Endothelial cell of umbilical vein (primary cell): Measurements from ENCODE around the gene SUPT3H. TPM values are rescaled to one million over a fixed set of nuclear protein-coding genes. Genes with fewer than 3 reads are reported as not detected.

Experiments used
- BruUV-seq: library from RNA; stranded (reverse); fragments of 400-500 nt; replicated peaks from 2 replicates; lab custom pipeline; 2021; lab: Mats Ljungman, UMichigan
- CTCF ChIA-PET: fragments of 300-600, 350-600 bp; sonication (Branson Sonifier 250); formaldehyde crosslinking; loops from one replicate; lab custom pipeline; 2021; ENCODE audit warnings: antibody characterized with exemption, inconsistent platforms; lab: Charles Lee
- POLR2A ChIA-PET: fragments of 300-600, 350-600 bp; sonication (Branson Sonifier 250); formaldehyde crosslinking; loops from one replicate; lab custom pipeline; 2021; ENCODE audit warnings: antibody characterized with exemption, inconsistent platforms; lab: Charles Lee
- DNase-seq: peaks from one replicate; pipeline ENCODE4 v3.0.0-alpha.2; 2011; ENCODE audit warnings: low read depth, low spot score
- FAIRE-seq: peaks from 2 replicates; lab custom pipeline; 2011; peaks lifted over from hg19 to GRCh38; lab: Jason Lieb, UNC
- H2AFZ ChIP-seq: 2 replicates; pipeline ENCODE4 v1.6.0; 2012; ENCODE audit warnings: low read depth, low read length, control low read depth, inconsistent platforms
- H3K27ac ChIP-seq: 2 replicates; pipeline ENCODE4 v1.5.1; 2011; ENCODE audit warnings: low read depth, mild to moderate bottlenecking, control low read depth, low read length, moderate library complexity; ENCODE audit not compliant: insufficient read depth
- H3K27me3 ChIP-seq, 2 experiments: 2 replicates each; pipeline versions ENCODE4 v1.6.0 to v1.6.1; 2011; ENCODE audit warnings: low read length in 2 of 2, mixed read lengths in 1 of 2; ENCODE audit not compliant: control insufficient read depth in 2 of 2, insufficient read depth in 2 of 2
- H3K36me3 ChIP-seq, 2 experiments: 2 replicates in 1 of 2; 3 replicates in 1 of 2; pipeline ENCODE4 v1.5.1; 2011; ENCODE audit warnings: low read length in 2 of 2, mild to moderate bottlenecking in 1 of 2, moderate library complexity in 1 of 2; ENCODE audit not compliant: control insufficient read depth in 2 of 2, insufficient read depth in 2 of 2; ENCODE audit errors: extremely low read depth in 1 of 2
- H3K4me1 ChIP-seq: 3 replicates; pipeline ENCODE4 v1.5.1; 2011; ENCODE audit warnings: mild to moderate bottlenecking, low read length; ENCODE audit not compliant: control insufficient read depth, insufficient read depth; ENCODE audit errors: extremely low read depth
- H3K4me2 ChIP-seq: 2 replicates; pipeline ENCODE4 v1.6.1; 2011; ENCODE audit warnings: low read length, control low read depth, mixed read lengths; ENCODE audit not compliant: insufficient read depth
- H3K4me3 ChIP-seq, 3 experiments: fragments of 200-600 bp in 1 of 3; sonication (generic), shearing (Covaris generic) in 1 of 3; replicated peaks in 1 of 3; 2 replicates each; pipeline ENCODE4 v1.5.1; 2011 to 2016; ENCODE audit warnings: control low read depth in 3 of 3, low read length in 3 of 3, mild to moderate bottlenecking in 2 of 3, inconsistent platforms in 1 of 3, low read depth in 1 of 3, moderate library complexity in 1 of 3; ENCODE audit not compliant: insufficient read depth in 1 of 3
- H3K79me2 ChIP-seq: 2 replicates; pipeline ENCODE4 v1.6.0; 2012; ENCODE audit warnings: low read length, inconsistent platforms; ENCODE audit not compliant: control insufficient read depth, insufficient read depth
- H3K9ac ChIP-seq: replicated peaks from 2 replicates; pipeline ENCODE3; 2011; ENCODE audit warnings: low read length, control low read depth; ENCODE audit not compliant: insufficient read depth; ENCODE audit errors: extremely low read depth
- H3K9me1 ChIP-seq: replicated peaks from 3 replicates; pipeline ENCODE4 v1.6.0; 2011; ENCODE audit warnings: mild to moderate bottlenecking, low read length; ENCODE audit not compliant: control insufficient read depth, insufficient read depth; ENCODE audit errors: extremely low read depth
- H3K9me3 ChIP-seq: replicated peaks from 2 replicates; pipeline ENCODE4 v1.5.1; 2012; ENCODE audit warnings: low read length, inconsistent platforms; ENCODE audit not compliant: control insufficient read depth, insufficient read depth
- H4K20me1 ChIP-seq: replicated peaks from 2 replicates; pipeline ENCODE3; 2011; ENCODE audit warnings: mild to moderate bottlenecking, low read length; ENCODE audit not compliant: control insufficient read depth, insufficient read depth; ENCODE audit errors: extremely low read depth
- EZH2 ChIP-seq: IDR thresholded peaks from 2 replicates; pipeline ENCODE4 v1.6.1; 2012; ENCODE audit warnings: borderline replicate concordance, low read depth, mild to moderate bottlenecking, moderate library complexity, low read length, inconsistent platforms; ENCODE audit not compliant: severe bottlenecking
- FOS ChIP-seq: IDR thresholded peaks from 2 replicates; pipeline ENCODE4 v1.6.1; 2011; ENCODE audit warnings: mild to moderate bottlenecking, low read length, moderate library complexity, borderline replicate concordance; ENCODE audit not compliant: insufficient read depth
- GATA2 ChIP-seq: IDR thresholded peaks from 2 replicates; pipeline ENCODE4 v1.7.0; 2011; ENCODE audit warnings: low read depth, mild to moderate bottlenecking, moderate library complexity, mixed read lengths, low read length; ENCODE audit not compliant: insufficient read length, insufficient read depth
- JUN ChIP-seq: IDR thresholded peaks from 2 replicates; pipeline ENCODE4 v1.6.1; 2011; ENCODE audit warnings: borderline replicate concordance, low read depth; ENCODE audit not compliant: insufficient read length, insufficient read depth
- MYC ChIP-seq: IDR thresholded peaks from one replicate; pipeline ENCODE4 v1.6.1; 2011; ENCODE audit warnings: mild to moderate bottlenecking, low read depth, low read length
- POLR2A ChIP-seq: IDR thresholded peaks from 2 replicates; pipeline ENCODE4 v1.6.1; 2012; ENCODE audit warnings: low read depth, mild to moderate bottlenecking, control low read depth, low read length
- POLR2AphosphoS5 ChIP-seq: IDR thresholded peaks from 2 replicates; pipeline ENCODE4 v1.6.1; 2012; ENCODE audit warnings: low read depth, mild to moderate bottlenecking, control low read depth, low read length, moderate library complexity; ENCODE audit not compliant: insufficient read depth
- dilution Hi-C: fragments of 300-500 bp; cut with MboI; formaldehyde crosslinking; loops from one replicate; pipeline ENCODE4 v1.15.0; 2019; ENCODE audit warnings: low sequenced_read_pairs; ENCODE audit not compliant: extremely low pct_ligation_motif_present
- intact Hi-C: fragments of 100-400 bp; cut with micrococcal nuclease; formaldehyde crosslinking; loops from one replicate; pipeline ENCODE4 v1.10.0; 2022
- polyA plus RNA-seq, 4 experiments: library from polyadenylated mRNA; depleted of rRNA in 3 of 4; stranded (reverse) in 3 of 4; unstranded in 1 of 4; fragments of >200 nt; gene quantifications; 2 replicates each; pipeline versions ENCODE4 v1.2.1 to v1.2.3, GENCODE V29; 2011 to 2012; ENCODE audit warnings: missing spikeins in 1 of 4
- total RNA-seq: library from RNA; stranded (reverse); gene quantifications from 2 replicates; pipeline ENCODE4 v1.2.3, GENCODE V29; 2021
- TF ChIP-seq, protein P1 (sequence below), 2 donors: IDR thresholded peaks; 1 replicate in 1 of 2; 2 replicates in 1 of 2; pipeline ENCODE4 v1.5.1; 2011; ENCODE audit warnings: low read length in 2 of 2, mild to moderate bottlenecking in 2 of 2, moderate library complexity in 2 of 2, control low read depth in 1 of 2, inconsistent platforms in 1 of 2, low read depth in 1 of 2; ENCODE audit not compliant: insufficient read depth in 1 of 2; ENCODE audit errors: extremely low read depth in 1 of 2
- TF ChIP-seq, protein P2 (sequence below): IDR thresholded peaks from 2 replicates; pipeline ENCODE4 v1.6.1; 2011; ENCODE audit not compliant: insufficient read depth, insufficient read length

SUPT3H gene
- total and polyA plus RNA-seq, 2 donors (not counting 3 experiments of a cell fraction or from before 2014, with no cell fraction given), result 8.3 to 9.8 TPM

DNA sequence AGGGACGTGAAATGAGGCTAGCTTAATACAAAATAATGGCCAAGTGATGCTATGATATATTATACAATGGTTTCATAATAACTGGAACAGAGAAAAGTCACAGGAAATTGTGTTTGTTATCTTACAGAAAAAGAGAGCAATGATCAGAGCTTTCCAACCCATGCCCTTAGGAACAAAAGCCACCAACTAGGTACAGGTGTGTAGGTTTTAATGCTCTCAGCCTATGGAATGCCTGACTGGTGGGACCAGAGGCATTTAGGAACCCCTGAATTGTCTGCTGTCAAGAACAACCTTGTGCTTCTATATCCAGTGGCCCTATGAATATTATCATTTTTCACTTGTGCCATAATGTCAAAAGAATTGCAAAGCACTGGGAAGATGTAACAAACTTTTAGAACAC is 182.6 kb downstream of the SUPT3H start:
- Histone ChIP-seq H3K79me2 (no peaks in the 10 kb centered on the region), H3K9ac (no peak overlapping the region), H3K4me1 (no peaks in the 10 kb centered on the region), H3K4me3 (no peak overlapping the region), H3K9me3 (no peaks in the 10 kb centered on the region), H3K27me3 (no peaks in the 10 kb centered on the region), H2AFZ (no peak overlapping the region), H3K9me1 (no peaks in the 10 kb centered on the region), H4K20me1 (no peaks in the 10 kb centered on the region), H3K27ac (no peak overlapping the region), H3K36me3 (no peaks in the 10 kb centered on the region), H3K4me2 (no peak overlapping the region)
- intact Hi-C loops (no loop called here), dilution Hi-C loops (no loop called here)
- POLR2A ChIA-PET, result no interaction called here
- TF ChIP-seq POLR2A, result no peak
- FAIRE-seq (no peak), DNase-seq (no peak)
- no TSS peak for BruUV-seq
- CTCF ChIA-PET, result no interaction called here

DNA sequence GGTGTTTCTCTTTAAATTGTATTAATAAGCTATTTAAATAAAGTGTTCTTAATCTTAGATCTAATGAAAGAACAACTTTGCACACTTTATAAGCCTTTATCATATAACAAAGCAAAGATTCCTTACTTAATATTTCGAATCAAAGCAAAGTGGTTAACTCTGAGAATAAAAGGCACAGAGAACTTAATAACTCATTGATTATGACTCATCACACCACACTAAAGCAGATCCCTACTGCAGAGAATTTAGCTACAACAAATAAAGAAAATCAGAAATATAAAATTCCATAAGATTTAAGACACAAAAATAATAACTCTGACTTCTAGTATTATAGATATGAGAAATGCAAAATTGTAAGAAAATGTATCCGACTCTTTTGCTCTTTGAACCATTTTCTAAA is 185.2 kb downstream of the SUPT3H start:
- dilution Hi-C loops (no loop called here), intact Hi-C loops (no loop called here)
- Histone ChIP-seq H3K9me1 (no peaks in the 10 kb centered on the region), H3K4me1 (no peaks in the 10 kb centered on the region), H3K9ac (no peak overlapping the region), H3K4me2 (no peak overlapping the region), H2AFZ (no peak overlapping the region), H3K79me2 (no peaks in the 10 kb centered on the region), H3K4me3 (no peak overlapping the region), H3K27me3 (no peaks in the 10 kb centered on the region), H3K27ac (no peak overlapping the region), H3K36me3 (no peaks in the 10 kb centered on the region), H3K9me3 (no peaks in the 10 kb centered on the region), H4K20me1 (no peaks in the 10 kb centered on the region)
- no TSS peak for BruUV-seq
- ChIA-PET CTCF (interaction anchor here (1.4 to 1.7 kb wide), 2 partner anchors 10 to 522 kb away, joined by 4 to 8 read pairs; no protein-coding TSS in a partner anchor), POLR2A (no interaction called here)
- DNase-seq, result no peak
- no peak for TF ChIP-seq FOS
- no peak for TF ChIP-seq JUN
- TF ChIP-seq GATA2, result no peak
- no peak for TF ChIP-seq POLR2A
- no peak for TF ChIP-seq EZH2
- TF ChIP-seq POLR2AphosphoS5, result no peak
- TF ChIP-seq, protein P1, sequence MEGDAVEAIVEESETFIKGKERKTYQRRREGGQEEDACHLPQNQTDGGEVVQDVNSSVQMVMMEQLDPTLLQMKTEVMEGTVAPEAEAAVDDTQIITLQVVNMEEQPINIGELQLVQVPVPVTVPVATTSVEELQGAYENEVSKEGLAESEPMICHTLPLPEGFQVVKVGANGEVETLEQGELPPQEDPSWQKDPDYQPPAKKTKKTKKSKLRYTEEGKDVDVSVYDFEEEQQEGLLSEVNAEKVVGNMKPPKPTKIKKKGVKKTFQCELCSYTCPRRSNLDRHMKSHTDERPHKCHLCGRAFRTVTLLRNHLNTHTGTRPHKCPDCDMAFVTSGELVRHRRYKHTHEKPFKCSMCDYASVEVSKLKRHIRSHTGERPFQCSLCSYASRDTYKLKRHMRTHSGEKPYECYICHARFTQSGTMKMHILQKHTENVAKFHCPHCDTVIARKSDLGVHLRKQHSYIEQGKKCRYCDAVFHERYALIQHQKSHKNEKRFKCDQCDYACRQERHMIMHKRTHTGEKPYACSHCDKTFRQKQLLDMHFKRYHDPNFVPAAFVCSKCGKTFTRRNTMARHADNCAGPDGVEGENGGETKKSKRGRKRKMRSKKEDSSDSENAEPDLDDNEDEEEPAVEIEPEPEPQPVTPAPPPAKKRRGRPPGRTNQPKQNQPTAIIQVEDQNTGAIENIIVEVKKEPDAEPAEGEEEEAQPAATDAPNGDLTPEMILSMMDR (IDR thresholded peaks at IDR 0.05; ENCODE audit: extremely low read depth in 1 of 2, insufficient read depth in 1 of 2, low read depth in 1 of 2, low read length in 2 of 2), result no peak
- no peak for TF ChIP-seq MYC
- TF ChIP-seq, protein P2, sequence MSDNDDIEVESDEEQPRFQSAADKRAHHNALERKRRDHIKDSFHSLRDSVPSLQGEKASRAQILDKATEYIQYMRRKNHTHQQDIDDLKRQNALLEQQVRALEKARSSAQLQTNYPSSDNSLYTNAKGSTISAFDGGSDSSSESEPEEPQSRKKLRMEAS, result no peak
- no peak for FAIRE-seq
